Activated CD8-positive, alpha-beta memory T cell treated with anti-CD3 and anti-CD28 coated beads, Interleukin-2, amount 50 U/mL, for 1 hour (primary cell): ENCODE measurements around the gene NRROS.
"Not testable (repeated sequence)": the region's sequence is repeated elsewhere in the genome, so short reads cannot be mapped to it uniquely, and the experiment has no call there.

Experiments
- DNase-seq: peaks from one replicate; pipeline ENCODE4 v3.0.0-alpha.2; 2020; ENCODE audit errors: extremely low read depth

Gene NRROS

DNA sequence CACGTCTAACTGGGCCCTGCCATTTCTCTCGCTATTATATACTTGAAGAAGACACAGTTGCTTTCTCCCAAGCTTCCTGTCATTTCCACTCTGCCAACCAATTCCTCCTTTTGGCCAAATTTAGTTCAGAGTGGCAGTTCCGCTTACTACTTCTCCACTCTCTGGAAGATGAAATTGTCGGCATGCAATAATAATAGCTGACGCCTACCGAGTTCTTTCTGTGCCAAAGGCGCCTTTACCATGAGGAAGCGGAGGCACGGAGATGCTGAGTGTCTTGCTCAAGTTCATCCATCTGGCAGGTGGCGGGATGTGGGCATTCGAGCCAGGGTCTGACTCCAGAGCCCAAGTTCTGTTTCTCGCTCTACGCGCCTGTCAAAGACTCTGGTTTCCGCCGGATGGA, 14.6 kb upstream of the NRROS start:
- DNase-seq = no peak

DNA sequence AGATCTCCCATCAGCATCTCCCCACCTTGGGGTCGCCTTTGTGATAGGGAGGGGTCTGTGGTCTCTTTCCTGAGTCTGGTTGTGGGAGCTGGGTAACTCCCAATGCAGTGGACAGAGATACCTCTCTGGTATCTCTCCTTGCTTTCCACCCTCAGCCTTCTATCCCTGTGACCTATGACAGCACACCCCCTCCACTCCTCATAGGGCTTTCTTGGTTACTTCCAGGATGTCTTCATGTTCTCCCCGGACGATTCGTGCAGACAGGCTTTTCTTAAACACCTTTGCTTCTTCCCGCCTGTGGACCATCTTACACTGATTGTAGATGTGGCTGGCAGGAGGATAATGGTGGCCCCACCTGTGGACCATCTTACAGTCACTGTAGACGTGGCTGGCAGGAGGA, 14.2 kb upstream of the NRROS start:
- no peak for DNase-seq

DNA sequence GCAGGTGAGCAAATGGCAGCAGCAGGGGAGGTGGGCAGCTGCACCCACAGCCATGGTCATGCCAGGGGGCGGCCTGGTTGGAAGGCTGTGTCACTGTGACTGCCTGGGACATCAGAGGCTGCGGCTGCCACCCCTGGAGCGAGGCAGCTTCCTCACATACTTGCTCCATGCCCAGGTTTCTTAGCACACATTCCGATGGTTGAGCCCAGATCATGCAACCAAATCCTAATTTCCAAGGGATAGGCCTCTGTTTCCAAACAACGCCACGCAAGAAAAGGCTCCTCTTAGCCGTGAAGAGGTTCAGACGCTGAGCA, 11.6 kb upstream of the NRROS start:
- DNase-seq = no peak

DNA sequence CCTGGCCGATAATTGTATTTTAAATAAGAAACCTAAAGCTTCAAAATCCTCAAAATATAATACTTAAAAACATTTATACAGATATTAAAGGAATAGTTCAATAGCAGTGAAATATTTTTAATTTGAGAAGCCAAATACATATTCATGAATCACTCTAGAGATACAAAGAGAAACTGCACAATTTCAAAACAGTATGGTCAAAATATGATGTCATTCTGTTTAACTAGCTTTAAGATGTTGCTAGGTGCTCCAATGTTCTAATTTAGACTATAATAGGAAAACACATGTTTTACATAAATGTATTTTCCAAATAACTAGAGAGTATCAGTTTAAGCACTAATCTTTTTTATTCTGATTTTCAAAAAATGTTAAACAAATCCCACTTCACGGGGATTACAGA, 10.3 kb upstream of the NRROS start:
- DNase-seq = no peak

DNA sequence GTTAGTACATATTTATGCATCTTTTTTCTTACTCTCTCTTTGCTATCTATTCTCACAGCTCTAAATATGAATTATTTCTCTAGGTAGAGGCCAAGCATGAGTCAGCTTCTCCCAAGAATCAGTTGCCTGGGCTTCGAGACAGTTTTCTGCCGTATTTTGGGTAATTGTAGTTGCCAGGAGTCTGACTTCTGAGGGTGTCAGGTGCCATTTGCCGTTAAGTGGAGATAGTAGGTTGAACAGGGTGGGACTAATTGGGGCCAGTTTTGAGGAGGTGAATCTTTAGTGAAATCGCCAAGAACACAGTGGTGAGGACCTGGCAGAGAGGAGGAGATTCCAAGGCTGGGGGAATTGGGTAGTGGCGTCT, 7.8 kb upstream of the NRROS start:
- no peak for DNase-seq

DNA sequence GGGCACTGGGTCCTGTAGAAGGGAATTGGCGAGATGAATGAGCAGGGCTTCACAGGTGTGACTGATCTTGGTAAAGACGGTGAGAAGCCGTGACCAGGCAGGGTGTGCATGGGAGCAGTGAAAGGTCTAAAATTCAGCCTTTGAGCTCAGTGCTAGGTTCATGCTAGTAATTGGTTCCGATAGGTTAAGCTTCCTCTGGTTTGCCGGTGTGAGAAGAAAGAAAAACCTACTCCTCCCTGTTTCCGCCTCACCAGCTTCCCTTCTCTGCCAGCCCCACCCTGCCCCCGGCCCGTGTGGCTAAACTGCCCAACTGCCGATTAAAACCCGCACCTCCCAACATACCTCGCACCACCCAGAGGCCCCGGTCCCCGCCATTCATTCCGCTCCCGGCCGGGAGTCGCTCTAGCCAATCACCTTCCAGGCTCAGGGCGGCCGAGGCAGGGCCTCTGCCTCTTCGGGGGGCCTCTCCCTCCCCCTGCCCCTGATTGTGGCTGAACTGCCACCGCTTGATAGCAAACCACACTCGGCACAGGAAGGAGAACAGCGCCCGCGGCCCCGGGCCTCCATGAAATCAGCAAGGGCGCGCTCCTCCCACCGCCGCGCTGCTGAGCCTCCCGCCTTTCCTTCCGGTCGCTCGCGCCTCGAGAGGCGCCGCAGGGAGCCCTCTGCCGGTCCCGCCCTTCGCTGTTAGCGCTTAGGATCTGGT, 7.3 kb upstream of the NRROS start:
- DNase-seq = peak; percentile 73

DNA sequence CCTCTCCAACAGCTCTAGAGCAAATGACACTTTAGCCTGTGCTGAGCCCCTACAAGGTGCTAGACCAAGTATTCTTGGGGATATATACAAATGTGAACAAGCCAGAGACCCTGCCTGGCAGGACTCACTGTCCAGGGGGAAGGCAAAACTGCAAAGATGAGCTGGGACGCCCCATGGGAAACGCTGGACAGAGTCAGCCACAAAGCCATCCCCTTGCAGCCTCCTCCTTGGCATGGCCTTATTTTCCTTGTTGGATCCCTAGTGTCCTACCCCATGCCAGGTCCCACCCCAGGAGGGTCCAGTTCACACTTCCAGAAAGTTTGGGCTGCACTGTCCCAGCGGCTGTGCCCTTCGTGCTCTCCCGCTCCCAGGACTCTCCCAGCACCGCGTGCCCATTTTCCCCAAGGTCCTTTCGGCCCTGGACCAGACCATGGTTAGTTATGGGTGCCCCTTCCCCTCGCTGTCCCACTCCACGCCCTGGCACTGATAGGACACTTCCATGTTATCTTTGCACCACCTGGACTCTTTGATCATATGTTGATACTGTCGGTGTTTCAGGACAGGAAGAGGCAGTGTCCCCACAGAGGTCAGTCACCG, 5.8 kb upstream of the NRROS start:
- DNase-seq = no peak

DNA sequence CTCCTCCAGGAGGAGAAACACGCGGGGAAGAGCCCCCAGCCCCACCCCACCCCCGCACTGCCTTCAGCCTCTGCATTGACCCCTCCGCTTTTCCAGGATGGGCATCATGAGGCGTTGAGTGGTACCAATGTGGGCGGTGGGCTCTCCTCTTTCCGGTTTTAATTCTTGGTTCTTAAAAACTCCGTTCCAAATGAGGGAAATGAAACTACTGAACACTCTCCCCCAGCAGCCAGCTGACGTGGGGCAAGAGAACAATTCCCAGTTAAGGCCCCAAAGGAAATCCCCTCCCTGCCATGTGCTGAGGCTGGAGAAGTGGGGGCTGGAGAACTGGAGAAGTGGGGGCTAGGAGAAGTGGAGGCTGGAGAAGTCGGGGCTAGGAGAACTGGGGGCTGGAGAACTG, 5.3 kb upstream of the NRROS start:
- no peak for DNase-seq

DNA sequence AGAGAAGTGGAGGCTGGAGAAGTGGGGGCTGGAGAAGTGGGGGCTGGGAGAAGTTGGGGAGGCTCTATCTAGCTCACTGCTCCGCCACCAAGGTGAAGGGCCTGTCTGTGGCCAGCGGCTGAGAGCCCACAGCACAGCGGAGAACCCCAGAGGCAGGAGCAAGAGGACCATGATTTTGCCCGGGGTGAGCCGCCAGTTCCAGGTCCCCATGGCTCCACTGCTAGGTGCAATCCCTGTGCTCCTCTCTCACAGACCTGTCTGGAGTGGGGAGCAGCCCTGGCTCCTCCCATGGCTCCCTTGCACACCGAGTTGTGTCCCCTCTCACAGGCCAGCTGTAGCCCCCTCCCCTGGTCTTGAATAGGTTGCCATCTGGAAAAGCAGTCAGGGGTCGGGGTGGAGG, 4.7 kb upstream of the NRROS start:
- DNase-seq = no peak

DNA sequence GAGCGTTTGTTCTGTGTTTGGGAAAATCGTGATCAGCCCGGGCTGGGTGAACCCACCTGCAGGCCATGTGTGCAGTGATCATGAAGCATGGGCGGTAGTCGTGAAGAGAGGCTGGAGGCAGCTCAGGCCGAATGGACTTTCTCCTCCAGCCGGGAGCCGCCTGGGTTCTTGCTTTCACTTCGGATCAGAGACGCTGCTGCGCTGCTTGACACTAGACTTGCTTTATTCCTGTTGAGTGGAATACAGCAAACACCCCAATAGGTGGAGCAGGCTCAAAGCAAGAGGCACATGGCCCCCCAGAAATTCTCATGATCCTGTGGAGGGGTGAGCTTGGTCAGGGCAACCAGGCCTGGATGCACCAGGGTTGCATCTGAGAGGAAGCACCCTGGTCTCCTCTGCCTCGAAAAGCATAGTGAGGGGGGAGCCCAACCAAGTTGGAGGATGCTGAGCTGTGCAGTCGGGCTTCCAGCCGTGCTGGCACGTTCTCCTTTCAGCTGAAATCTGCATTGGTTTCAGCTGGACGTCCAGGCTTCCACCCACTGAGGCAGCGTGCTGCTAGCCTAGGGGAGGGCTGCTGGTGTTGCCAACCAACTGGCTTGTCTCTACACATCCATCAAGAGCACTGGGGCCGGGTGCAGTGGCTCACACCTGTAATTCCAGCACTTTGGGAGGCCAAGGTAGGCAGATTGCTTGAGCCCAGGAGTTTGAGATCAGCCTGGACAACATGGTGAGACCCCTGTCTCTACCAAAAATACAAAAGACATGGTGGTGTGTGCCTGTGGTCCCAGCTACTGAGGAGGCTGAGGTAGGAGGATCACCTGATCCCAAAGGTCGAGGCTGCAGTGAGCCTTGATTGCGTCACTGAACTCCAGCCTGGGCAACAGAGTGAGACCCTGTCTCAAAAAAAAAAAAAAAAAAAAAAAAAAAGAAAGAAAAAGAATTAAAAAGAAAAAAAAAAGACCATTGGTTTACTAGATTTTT, 2.8 kb upstream of the NRROS start:
- no peak for DNase-seq

DNA sequence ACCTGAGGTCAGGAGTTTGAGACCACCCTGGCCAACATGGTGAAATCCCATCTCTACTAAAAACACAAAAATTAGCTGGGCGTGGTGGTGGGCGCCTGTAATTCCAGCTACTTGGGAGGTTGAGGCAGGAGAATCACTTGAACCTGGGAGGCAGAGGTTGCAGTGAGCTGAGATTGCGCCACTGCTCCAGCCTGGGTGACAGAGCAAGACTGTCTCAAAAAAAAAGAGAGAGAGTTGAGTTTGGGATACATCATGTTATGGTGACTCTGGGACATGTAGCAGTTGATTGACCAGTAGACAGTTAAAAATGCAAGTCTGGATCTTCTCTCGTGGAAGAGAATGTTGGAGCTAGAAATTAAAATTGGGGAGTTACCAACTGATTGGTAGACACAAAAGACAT, 1.6 kb upstream of the NRROS start:
- not testable (repeated sequence) for DNase-seq

DNA sequence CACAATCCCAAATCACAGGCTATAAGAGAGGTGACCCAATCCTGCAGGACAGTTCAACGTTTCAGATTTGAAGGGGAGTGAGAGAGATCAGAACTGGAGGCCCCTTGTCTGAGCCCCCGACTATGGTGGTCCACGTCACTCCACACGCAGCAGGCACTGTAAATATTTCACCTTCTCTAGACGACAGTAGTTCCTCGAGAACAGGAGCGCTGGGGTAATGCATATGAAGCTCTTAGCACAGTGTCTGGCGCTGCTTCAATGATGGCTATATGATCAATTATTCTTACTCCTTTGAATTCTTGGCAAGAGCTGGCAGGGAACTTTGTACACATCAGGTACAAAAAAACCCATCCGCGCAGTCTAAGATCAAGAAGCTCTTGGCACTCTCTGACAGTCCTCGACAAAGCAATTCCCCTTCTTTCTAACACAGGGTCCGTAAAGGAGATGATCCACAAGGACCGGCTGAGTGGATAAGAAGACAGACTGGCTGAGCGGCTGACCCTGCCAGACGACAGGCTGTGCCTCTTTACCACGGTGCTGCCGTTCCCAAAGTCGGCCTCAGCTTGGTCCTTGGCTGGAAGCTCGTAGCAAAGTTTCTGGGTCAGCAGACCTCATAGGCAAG, 522 bp upstream of the NRROS start:
- DNase-seq = no peak

DNA sequence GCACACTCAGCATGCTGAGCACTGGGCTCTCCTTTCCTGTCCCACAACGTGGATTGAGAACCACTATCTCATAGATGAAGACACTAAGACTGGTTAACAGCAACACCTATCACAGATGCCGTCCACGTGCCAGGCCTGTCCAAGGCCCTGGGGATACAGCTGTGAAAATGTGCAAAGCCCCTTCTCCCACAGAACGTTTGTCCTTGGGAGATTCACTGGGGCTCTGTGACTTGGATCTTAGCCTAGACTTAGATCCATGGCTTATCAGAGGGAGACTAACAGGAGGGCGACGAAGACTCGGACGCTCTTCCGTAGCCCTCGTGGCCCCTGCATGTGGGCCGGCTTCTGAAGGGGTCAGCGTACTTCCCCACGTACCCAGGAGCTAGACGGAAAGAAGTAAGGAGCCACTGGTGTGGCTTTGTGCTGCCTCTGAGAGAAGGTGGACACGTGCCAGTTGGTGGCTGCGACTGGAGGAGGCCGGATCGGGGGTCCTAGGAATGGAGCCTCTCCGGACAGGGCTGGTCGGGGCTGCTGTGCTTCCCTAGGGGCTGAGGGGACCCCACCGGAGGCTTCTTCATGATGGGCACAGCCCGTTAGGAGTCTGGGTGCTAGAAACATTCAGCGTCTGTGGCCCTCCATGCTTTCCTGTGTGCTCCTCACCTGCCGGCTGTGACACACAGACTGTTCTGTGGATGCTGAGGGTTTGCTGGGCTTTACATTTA, 964 bp downstream of the NRROS start:
- DNase-seq = no peak

DNA sequence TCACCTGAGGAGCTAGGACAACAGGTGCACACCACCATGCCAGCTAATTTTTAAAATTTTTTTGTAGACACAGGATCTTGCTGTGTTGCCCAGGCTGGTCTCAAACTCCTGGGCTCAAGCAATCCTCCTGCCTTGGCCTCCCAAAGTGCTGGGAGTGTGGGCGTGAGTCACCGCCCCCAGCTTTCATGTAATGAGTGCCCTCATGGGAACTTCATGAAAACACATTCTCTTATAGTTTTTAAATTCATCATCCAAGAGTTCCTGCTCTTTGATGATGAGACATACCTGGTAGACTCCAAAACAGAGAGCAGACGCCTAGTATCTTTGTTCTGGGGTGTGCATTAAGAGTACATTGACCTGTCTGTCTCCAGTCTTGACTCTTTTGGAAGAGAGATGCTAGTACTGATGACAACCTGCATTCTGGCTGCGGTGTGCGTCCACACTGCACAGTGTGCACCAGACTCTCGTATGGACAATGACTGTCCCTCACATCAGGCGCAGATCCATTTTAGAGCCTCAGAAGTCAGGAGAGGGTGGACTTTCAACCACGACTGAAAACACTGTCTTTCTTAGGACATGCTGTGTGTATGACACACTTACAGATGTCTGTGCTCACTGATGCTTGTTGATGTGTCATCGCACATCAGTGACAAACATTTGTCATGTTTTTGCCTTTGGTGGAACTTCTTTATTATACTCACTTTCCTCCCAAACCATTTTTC, 2.0 kb downstream of the NRROS start:
- DNase-seq = no peak

DNA sequence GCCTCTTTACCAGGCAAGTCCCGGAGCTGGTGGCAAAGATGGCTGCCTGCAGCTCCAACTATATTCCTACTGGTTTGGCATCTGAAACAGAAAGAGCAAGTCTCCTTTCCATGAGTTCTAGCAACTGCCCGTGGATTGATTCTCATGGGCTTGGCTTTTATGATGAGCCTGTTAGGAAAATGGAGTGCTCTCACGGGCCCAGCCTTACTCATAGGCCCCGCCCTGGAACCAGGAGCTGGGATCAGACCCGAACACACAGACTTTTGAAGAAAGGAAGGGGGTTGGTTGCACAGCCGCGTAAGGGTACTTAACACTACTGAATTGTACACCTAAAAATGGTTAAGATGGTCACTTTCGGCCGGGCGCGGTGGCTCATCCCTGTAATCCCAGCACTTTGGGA, 2.9 kb downstream of the NRROS start:
- DNase-seq = no peak

DNA sequence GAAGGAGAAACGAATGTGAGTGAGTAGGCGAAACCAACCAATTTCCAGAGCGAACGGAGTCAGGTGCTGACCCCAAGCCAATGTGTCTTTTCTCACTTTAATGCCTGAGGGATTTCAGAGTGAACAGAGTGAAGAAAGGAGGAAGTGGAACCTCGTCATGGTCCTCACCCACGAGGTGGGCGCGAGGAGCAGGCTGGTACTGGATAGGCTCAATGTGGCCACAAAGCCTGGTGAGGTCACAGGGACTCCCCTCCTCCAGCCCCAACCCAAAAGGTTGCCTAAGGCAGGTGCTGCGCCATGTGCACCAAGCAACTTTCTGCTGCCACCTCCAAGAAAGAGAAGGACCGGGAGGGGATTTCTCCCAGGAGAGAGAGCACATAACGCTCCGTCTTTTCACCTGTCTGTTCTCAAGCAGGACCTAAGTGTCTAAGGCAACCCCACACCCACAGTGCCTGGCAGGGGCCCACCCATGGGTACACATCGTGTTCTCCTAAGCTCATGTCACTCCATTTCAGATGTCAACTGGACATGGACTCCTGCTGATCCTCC, 3.8 kb downstream of the NRROS start:
- DNase-seq = no peak

DNA sequence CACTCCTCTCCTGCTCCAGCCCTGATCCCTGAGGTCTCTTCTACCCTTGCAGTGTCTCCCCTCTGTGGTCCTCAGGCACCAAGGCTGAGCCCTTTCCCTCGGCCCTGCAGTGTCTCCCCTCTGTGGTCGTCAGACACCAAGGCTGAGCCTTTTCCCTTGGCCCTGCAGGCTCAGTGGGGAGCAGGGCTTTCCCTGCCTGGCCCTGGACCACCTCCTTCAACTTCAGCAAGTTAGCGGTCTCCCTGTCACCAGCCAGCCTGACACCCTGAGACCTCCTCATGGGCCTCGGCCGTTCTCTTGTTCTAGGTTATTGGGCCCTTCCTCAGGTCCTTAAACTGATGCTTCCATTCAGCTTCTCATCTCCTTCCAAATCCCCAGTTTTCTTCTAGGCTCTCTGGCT, 4.3 kb downstream of the NRROS start:
- DNase-seq = no peak

DNA sequence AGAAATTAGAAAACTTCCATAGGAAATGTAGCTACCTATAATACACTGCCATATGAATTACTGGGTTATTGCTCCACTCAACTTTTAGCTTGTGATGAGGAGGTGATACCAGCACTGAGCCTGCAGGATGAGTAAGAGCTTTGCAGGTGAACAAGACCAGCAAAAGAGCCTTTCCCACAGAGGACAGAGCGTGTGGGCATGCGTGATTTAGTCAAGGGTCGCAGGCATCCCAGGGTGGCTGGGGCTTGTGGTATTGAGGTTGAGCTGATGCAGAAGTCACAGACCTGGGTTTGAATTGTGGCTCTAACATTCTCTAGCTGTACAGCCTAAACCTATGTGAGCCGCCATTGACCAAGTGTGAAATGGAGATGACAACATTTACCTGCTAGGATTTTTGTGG, 5.6 kb downstream of the NRROS start:
- no peak for DNase-seq

DNA sequence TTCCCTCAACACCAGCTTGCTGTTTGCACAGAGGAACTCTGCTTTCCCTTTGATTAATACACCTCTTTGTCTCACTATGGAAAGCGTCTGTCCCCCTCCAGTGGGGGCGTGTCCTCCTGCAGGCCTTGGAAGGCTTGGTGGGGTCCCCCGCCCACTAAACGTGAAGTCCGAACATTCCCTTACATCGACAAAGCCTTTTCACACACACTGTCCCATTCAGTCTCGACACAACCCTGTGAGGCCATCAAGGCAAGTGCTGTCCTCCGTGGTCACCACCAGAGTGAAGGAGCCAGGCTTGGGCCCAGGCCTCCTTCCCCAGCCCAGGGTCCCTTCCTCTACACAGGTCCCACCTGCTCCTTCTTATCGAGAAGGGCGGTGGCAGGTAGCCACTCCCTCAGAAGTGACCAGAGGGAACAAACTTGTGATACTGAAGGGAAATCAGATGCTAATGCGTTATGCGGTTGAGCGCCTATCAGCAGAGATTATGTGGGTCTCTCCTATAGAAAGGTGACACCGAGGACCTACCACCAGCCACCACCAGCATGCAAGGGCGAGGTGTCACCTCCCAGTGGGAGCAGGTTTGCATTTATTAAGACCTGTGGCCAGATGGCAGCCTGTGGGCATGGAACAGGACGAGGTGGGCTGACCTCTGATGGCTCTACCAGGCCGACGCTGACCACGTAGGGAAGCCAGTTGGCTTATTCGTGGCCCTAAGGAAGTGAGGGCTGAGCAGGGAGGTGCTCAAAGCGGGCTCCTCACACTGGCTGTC, 6.6 kb downstream of the NRROS start:
- DNase-seq = no peak

DNA sequence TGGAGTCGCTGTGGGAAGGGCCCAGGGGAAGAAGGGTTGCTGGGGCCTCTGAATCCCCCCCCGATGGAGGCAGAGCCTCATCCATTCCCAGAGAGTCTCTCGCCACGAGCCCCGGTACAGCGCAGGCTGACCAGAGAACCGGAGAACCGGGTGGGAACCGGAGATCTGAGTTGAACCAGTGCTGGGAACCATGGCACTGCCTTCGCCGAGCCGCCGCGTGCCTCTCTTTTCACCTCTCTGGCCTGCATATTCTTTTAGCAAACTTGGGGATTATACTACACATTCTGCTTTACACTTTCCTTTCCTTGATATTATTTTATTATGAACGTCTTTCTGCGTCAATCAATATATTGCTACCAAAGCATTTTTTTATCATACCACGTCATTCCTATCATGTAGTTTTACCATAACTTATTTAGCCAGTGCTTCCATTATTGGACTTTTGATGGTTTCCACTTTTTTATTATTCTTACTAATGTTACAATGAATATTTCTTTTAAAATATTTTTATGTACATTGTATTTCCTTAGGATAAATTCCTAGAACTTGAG, 7.2 kb downstream of the NRROS start:
- no peak for DNase-seq
